NCI-H510A (cell line): ENCODE data around the gene SLIT1.

Source experiments
- DNase-seq: peaks from one replicate; lab custom pipeline; 2025; lab: John Stamatoyannopoulos, UW

Gene SLIT1

DNA sequence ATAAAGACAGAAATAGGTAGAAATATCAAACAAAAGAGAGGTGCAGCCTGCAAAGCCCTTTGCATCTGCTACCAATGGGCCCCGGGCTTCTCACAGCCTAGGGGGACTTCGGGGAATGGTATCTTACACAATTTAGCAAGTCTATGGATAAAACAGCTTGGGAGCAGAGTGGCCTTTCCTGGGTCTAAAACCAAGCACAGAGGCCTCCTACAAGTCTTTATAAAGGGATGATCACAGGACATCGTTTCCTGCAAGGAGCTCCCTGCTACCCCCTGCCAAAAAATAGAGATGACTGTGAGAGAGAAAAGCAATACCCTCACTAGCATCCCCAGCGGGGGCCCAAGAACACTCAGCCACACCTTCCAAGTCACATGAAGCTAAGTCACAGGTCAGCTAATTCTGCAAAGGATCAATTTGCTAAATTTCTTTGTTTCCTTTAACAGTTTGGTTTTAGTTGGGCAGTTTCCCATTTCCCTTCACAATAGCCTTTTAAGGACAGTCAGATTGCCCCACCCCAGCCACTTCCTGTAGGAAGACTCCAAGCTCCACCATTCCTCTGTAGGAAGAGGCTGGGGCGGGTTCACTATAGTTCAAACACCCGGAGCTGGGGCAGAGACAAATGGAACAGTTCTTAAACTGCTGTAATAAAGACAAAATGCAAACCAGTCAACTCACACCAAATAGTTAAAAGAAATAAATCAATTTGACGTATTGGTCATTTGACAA lies 105.5 kb downstream of the SLIT1 start:
- DNase-seq: no peak

DNA sequence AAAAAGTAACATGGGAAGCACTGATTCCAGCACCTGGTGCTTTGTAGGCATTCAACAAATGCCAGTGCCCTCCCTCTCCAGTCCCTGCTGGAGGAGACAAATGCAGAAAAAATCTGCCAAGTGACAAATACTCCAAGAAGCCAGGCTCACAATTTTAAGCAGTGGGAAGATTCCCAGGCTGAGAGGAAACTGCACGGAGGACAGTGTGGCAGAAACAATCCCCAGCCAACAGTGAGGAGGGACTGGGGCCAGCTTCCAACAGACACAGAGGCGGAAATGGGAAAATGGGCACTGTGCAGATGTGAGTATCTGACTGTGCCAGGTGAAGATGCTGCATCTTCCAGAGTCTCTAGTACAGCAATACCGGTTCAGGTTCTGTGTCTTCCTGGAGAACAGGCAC lies 106.3 kb downstream of the SLIT1 start:
- no peak for DNase-seq

DNA sequence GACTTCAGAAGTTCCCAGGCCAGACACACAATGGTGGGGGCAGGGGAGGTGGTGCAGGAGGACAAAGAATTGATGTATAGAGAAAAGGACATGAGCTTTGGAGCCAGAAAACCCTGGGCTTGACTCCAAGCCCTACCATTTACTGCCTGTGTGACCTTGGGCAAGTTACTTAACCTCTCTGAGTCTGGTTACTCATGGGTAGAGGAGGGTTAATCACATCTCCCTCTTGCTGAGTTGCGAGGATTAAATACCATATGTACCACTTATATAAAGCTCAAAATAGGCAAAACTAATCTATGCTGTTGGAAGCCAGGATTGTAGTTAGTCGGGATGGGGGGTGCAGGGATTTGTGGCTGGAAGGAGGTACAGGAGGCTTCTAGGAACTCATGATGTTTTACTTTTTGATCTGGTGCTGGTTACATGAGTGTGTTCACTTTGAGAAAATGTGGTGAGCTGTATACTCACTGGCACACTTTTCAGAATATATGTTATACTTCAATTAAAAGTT lies 106.8 kb downstream of the SLIT1 start:
- DNase-seq: no peak

DNA sequence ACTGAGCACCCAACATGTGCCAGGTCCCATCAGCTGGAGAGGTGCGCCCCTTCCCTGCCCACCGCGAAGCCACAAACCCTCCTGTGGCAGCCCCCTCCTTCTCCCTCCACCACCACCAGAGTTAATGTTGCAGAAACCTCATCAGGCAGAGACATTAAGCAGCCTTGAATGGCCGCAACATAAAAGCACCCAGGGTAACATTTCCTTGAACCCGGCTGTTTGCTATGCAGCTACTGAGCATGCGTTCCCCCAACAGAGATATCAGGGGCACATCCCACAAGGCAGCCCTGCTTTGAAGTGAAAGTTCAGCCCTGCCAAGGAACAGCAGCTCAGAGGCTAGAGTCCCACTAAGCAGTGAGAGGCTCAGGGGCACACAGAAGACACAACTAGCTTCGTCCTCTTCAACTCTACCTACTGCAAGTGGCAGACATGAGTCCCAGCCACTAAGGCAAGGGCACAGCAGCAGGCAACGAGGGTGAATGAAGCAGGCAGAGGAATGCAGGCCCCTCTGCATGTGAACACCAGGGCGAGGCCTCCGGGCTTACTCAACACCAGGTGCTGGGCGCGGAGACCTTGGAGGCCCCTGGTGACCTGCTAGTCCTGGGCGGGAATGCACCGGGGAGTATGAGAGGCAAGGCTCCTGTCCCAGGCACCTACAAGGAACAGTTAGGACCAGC lies 107.4 kb downstream of the SLIT1 start:
- DNase-seq: no peak

DNA sequence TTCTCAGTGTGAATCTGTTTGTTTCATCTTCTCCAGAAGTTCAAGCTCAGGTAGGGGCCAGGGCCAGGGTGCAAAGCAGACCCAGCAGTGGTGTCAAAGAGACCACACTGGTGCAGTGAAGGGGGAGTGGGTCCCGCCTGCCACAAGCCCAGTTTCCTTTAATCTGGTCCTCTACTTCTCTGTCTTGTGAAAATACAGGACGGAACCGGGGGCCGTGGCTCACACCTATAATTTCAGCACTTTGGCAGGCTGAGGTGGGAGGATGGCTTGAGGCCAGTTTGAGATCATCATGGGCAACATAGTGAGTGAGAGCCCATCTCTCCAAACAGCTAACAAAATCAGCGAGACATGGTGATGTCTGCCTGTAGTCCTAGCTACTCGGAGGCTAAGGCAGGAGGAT lies 109.0 kb downstream of the SLIT1 start:
- DNase-seq: no peak

DNA sequence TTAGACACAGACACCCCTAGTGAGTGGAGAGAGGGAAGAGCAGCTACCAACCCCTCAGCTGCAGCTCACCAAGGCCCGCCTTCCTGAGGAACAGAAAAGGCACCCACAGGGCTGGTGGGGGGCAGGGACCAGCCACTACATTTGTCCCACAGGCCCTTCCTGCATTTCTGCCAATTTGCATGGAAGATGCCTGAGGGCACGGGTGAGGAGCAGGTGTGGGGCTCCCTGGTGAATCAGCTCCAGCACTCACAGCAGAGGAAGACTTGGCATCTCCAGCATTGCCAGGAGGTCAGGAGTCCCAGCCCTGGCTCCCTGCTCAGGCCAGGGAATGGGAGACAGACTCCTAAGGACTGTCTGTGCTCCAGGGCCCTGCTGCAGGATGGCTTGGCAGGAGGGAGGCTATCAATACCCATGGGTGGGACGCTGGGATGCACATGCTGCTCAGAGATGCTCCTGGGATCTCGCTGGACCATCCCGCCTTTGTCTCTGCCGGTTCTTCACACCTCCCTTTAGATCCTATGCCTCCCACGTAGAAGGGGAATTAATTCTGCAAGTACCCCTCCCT lies 109.7 kb downstream of the SLIT1 start:
- no peak for DNase-seq

DNA sequence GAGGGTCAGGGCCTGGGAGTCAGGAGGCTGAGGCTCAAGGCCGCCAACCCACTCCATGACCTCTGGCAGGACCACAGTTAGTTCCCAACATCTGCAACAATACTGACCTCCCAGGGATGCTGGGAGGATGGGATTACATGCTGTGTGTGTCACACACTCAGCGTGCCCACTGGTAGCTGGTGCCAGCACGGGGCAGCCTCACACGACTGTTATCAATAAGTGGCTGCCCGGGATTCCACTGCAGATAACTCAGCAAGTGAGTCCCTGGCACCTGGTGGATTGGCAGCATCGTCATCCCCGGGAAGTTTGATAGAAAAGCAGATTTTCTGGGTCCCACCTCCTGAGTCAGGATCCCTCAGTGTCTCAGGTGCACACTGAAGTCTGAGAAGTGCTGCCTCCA lies 110.3 kb downstream of the SLIT1 start:
- no peak for DNase-seq

DNA sequence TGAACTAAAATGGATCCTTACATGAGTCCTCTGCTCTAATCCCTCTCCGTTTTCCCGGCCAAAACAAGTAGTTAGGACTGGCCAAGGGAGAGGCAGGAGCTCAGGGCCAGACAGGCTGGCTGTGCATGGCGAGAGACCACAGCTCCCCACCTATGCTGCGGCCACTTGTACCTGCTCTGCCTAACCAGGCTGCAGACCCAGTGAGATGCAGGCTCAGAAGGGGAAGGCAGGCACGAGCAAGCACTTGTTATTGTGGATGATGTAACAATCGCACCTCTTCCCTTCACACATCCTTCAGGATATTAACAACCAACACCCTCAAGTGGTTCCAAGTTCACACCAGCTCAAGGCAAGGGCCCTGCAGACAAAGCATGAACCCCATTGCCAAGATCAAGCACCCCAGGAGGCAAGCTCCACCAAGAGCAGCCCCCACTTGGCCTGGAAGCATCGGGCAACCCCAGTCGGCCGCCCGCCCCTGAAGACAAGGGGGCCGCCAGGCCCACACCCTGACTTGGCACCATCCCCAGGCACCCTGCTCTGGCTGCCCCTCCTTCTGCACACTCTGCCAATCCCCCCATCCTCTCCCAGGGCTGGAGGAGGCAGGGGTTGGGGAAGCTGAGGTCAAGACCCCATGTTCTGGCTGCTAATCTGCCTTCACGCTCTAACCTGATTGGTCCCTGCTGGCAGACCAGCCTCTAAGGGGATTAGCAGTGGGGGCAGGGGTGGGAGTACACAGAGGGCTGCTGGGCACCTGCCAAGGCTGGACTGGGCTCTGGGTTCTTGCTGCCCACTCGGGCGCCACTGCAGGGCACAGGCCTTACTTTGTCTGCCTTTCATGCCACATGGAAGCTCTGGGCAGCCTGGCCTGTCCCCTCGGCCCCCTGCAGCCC lies 111.3 kb downstream of the SLIT1 start:
- no peak for DNase-seq

DNA sequence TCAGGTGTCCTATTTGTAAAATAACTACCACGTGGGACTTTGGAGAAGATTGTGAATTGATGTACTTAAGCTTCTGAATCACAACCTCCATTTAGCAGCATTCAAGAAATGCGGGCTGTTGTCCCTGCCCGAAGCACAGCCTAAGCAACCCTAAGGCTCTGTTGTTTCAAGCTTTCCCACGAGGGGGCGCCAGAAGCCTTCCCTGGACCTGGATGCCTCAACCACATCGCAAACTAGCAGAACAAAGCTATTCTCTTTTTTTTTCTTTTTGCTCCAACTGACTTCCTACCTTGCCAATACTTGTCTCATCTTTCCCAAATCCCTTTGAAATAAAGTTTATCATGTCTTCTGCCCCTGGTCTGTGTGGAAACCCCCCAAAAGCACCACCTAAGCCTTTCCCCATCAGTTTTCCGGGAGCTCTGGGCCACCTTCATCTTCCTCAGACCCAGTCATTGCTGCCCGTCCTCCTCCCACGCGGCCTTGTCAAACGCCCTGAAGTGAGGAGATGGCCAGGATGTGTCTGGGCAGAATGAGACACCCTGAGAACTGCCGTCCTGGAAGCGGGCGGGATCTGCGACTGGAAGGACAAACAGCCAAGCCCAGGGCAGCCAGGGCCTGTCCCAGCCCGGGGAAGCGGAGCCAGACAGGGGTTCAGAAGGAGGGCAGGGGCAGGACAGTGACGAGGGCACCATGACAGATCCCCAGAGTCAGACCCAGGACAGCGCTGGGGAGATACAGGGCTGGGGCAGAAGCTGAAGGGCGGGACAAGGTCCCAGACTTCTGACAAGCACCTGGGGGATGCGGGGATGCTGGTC lies 112.7 kb downstream of the SLIT1 start:
- no peak for DNase-seq

DNA sequence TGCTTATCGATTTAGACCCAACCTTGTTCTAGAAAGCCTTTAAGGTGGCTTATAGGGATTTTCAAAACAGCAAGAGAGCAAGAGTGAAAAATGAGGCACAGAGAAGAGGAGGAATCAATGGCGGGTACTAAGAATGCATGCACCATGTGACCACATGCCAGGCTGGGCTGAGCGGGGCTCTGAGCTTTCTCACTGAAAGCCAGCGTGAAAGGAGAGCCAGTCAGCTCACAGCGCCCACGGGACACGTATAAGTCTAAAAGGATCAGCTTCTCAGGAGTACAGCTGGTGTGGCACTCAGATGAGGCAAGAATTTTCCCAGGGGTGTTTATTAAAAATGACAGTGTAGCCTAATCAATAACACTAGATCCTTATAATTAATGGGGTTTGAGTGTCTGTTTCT lies 114.3 kb downstream of the SLIT1 start:
- no peak for DNase-seq

DNA sequence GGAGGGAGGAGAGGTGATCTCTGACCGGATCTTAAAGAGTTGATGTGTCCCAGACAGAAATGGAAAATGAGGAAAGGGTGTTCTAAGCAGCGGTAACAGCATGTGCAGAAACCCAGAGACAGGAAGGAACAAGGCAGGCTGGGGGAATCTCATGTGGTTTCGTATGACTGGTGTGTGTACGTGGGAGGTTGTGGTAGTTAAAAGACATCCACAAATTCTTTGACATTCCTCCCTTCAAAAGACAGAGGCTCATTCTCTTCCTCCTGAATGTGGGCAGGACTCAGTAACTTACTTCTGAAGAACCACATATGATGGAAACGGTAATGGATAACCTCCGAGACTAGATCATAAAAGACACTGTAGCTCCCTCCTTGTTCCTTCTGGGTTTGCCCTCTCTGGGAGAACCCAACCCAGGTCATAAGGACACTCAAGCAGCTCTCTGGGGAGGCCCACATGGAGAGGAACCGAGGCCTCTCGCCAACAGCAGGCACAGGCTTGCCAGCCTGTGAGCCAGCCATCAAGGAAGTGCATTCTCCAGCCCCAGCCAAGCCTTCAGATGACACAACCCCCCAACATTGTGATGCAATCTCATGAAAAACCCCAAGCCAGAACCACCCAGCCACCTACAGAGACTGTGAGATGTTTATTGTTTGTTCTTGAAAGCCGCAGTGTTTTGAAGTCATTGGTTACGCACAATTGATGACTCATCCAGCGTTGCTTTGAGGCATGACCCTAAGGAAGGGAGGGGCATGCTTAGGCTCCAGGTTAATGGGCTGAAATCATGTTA lies 116.0 kb downstream of the SLIT1 start:
- no peak for DNase-seq

DNA sequence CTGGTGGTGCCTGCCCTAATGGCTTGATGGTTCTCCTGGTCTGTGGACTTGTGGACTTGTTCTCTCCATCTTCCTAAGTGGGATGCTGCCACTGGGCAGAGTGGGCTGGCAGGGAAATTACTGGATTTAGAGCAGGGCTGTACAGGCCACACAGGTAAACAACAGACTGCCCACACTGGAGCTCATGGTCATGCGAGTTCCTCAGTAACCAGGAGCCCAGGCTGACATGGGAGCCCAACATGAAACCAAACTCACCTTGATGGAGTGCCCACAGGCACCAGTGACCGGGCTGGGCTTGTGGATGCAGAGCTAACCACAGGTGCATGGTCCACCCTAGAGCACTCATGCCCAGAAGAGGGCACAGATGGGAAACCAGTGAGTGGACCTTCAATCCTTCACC lies 116.7 kb downstream of the SLIT1 start:
- no peak for DNase-seq

DNA sequence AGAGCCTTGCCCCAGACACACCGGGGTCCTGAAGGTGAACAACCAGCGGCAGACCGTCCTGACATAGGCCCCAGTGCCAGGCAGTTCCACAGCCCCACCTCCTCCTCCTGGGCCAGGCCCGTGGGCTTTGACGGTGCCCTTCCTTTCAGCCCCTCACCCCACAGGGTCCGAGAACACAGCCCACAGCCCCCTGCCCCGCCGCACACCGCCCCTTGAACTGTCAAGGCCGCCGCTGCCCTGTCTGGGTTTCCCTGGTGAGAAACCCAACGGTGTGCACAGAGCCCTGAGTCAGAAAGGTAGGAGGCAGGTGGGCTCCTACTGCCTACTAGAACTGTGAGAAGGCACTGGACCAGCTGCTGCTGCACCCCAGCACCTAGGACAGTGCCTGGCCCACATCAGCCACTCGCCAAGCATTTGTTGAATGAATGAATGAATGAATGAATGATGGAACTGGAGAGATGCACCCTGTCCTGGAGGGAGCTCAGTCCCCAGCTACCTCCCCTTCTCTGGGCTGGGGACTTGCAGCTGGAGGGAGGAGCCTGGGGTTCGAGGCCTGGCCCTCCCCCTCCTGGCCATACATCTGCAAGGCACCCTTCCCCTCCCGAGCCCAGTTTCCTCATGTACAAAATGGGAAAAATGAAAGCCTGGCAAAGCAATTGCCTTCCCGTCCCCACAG lies 117.9 kb downstream of the SLIT1 start:
- no peak for DNase-seq

DNA sequence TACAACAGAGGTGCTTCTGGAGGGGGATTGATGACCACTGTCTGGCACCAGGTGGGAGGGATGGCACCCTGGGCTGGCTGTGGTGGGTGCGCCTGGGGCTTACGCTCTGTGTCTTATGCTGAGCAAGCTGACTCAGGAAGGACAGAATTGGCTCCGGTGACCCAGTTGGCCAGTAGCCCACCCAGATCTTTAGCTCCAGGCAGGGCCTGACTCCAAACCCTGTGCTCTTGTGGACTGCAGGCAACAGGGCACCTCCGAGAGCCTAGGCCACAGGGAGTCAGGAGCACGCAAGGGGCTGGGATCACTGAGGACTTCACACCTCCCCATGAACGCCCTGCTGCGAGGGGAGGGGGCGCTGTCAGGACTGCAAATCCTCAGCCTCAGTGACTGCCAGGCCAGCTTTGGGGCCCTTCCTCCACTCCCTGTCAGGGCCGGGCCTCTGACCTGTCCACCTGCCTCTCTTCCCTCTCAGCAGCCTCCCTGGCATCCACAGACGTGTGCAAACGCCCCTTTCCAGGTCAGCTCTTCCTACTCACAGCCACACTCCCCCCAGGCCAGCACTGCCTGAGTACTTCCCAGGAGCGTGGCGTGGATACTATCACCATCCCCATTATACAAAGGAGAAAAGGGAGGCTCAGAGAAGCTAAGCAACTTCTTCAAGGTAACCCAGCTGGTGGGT lies 118.7 kb downstream of the SLIT1 start:
- no peak for DNase-seq

DNA sequence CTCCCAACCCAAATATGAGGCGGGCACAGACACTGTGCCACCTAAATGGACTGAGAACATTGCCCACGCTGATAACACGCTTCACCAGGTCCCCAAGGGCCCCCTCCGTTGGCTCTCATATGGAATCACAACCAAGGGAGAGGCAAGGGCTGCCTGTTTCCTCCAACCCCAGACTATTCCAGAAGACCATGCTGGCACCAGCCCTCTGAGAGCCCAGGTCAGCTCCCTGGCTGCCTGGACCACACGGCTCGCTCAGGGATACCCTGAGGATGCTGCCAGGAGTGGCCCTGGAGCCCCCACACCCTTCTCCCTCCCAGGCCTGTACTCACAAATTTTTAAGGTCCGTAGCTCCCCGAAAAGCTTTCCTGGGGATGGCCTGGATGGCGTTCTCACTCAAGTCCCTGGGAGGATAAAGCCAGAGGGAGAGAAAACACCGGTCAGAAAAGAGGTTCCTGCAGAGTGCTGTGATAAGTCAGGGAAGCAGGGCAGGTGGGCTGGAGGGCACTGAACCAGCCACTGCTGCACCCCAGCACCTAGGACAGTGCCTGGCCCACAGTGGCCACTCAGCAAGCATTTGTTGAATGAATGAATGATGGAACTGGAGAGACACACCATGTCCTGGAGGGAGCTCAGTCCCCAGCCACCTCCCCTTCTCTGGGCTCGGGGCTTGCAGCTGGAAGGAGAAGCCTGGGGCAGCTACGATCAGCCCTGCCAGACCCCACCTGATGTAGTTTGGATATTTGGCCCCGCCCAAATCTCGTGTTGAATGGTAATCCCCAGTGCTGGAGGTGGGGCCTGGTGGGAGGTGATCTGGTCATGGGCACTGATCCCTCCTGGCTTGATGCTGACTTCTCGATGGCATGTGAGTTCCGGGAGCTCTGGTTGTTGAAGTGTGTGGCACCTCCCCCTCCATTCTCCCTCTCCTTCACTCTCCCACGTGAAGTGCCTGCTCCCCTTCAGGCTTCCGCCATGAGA lies 119.8 kb downstream of the SLIT1 start:
- no peak for DNase-seq

DNA sequence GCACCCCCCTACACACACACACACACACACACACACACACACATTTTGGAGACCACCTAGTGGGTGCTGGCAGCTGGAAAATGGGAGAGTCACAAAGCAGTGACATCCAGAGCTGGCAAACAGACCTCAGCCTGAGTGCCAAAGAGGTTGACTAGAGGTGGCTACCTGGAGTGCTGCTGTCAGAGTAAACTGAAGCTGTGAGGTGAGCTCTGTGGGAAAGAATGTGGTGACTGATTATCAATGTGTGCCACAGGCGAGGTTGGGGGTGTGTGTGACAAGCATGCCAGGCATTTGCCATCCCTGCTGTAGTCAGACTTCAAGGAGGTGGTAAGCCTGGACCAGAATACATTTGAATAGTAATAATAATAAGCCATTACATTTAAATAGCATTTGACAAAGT lies 120.6 kb downstream of the SLIT1 start:
- no peak for DNase-seq

DNA sequence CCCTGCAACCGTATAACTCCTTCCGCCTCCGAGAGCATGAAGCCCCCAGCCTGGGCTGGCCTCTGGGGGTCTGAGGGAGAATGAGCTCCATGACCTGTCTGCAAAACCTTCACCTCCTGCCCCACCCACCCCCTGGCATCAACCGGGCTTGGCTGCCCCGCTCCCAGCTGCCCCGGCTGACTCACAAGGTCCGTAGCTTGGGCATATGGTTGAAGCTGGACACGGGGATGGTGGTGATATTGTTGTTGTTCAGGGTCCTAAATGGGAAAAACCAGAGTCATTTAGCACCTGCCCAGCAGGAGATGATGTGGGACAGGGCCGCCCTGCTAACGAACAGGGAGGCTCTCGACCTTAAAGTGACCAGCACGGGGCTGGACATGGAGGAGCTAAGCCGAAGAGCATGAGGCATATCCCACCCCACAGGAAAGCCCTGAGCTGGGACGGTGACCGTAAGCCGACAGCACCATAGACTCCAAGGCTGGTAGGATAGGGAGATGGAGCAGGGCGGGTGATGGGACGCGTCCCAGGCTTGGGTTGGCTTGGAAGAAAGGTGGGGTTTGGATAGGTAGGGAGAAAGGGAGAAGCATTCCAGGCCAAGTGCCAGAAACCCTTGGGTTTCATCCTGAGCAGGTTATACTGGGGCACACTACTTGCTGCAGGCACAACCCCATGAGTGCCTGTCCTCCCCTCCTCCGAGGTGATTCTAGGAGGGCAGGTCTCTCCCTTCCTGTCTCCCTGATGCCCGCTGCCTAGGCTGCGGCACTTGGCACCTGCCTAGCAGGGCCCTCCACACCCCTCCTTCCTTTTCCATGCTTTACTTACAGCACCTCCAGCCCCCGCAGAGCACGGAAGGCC lies 121.5 kb downstream of the SLIT1 start:
- DNase-seq: no peak
